Testis (tissue), 5 donors: Measurements from ENCODE around the gene ENPP4. TPM values are rescaled to one million over a fixed set of nuclear protein-coding genes. Genes with fewer than 3 reads are reported as not detected.
"Not testable (repeated sequence)": the region's sequence is repeated elsewhere in the genome, so short reads cannot be mapped to it uniquely, and the experiment has no call there.

Experiments used
- DNase-seq: peaks from one replicate; pipeline ENCODE4 v3.0.0-alpha.2; 2019
- H3K27ac ChIP-seq, 2 donors: fragments of 200-600 bp; sonication (generic); one replicate each; pipeline ENCODE4 v1.5.1; 2019
- H3K27me3 ChIP-seq: fragments of 200-600 bp; sonication (generic); one replicate; pipeline ENCODE4 v1.5.1; 2019
- H3K36me3 ChIP-seq: fragments of 200-600 bp; sonication (generic); one replicate; pipeline ENCODE4 v1.5.1; 2017; ENCODE audit warnings: low read depth; ENCODE audit errors: missing control alignments
- H3K4me1 ChIP-seq: fragments of 200-600 bp; sonication (generic); one replicate; pipeline ENCODE4 v1.5.1; 2019
- H3K4me3 ChIP-seq, 2 donors: fragments of 200-600 bp; sonication (generic); one replicate each; pipeline ENCODE4 v1.5.1; 2017 to 2019
- H3K9me3 ChIP-seq: fragments of 200-600 bp; sonication (generic); one replicate; pipeline ENCODE4 v1.5.1; 2017
- POLR2A ChIP-seq: fragments of 450-650 bp; IDR thresholded peaks from one replicate; pipeline ENCODE4 v1.6.1; 2017; ENCODE audit warnings: antibody characterized with exemption, mild to moderate bottlenecking, moderate library complexity
- WGBS, 2 donors: methylation state at CpG; one replicate each; pipeline ENCODE4 v1.1.5; 2018; 5-methylcytosine and 5-hydroxymethylcytosine counted together
- intact Hi-C: fragments of 100-400 bp; cut with DNase I; formaldehyde crosslinking; loops from one replicate; pipeline ENCODE4 v1.15.1; 2023; ENCODE audit warnings: low total_unique reads
- long read RNA-seq, 2 donors: transcript quantifications; one replicate each; lab custom pipeline, GENCODE V29; 2026
- polyA plus RNA-seq: library from polyadenylated mRNA; stranded (reverse); fragments of 350-450 nt; fragmentation: Illumina TruSeq; extraction: RNeasy Lipid Tissue Mini Kit (QIAGEN cat#74804); gene quantifications from one replicate; pipeline ENCODE4 v1.2.3, GENCODE V29; 2014; ENCODE audit warnings: low read depth, low replicate concordance; ENCODE audit not compliant: insufficient read depth
- total RNA-seq, 2 donors: library from RNA; depleted of rRNA; stranded (reverse); fragments of >200 nt; gene quantifications; one replicate each; pipeline ENCODE4 v1.2.3, GENCODE V29; 2016
- TF ChIP-seq, protein P1 (sequence below), 3 experiments: fragments of 450-650 bp in 2 of 3; fragments of 200-600 bp in 1 of 3; sonication (generic) in 1 of 3; IDR thresholded peaks; one replicate each; pipeline ENCODE4 v1.5.1; 2016 to 2019; ENCODE audit warnings: antibody characterized with exemption in 3 of 3, mild to moderate bottlenecking in 2 of 3, moderate library complexity in 1 of 3

Gene ENPP4
- total RNA-seq: 10 to 100 TPM; 21.1 to 23.1 TPM
- polyA plus RNA-seq: 13.0 TPM
- long read RNA-seq, donor 1, full-length matches to known transcripts: 4 of 4 reads
- long read RNA-seq, donor 1, partial matches to known transcripts: 0 of 4 reads
- long read RNA-seq, donor 1, other reads (novel, unspliced or antisense): 0 of 4 reads
- long read RNA-seq, donor 2, full-length matches to known transcripts: 2 of 2 reads
- long read RNA-seq, donor 2, partial matches to known transcripts: 0 of 2 reads
- long read RNA-seq, donor 2, other reads (novel, unspliced or antisense): 0 of 2 reads

GRCh38 chr6:46129629-46130511 lies at the start of gene ENPP4:
TSS of gene ENPP4 (plus strand) at chr6:46129989. CDS start at chr6:46139584, 9,595 bp downstream.
- 1% methylated on average over 34 to 61 of the region's 61 CpGs for WGBS, 2 donors
- TF ChIP-seq, protein P1, sequence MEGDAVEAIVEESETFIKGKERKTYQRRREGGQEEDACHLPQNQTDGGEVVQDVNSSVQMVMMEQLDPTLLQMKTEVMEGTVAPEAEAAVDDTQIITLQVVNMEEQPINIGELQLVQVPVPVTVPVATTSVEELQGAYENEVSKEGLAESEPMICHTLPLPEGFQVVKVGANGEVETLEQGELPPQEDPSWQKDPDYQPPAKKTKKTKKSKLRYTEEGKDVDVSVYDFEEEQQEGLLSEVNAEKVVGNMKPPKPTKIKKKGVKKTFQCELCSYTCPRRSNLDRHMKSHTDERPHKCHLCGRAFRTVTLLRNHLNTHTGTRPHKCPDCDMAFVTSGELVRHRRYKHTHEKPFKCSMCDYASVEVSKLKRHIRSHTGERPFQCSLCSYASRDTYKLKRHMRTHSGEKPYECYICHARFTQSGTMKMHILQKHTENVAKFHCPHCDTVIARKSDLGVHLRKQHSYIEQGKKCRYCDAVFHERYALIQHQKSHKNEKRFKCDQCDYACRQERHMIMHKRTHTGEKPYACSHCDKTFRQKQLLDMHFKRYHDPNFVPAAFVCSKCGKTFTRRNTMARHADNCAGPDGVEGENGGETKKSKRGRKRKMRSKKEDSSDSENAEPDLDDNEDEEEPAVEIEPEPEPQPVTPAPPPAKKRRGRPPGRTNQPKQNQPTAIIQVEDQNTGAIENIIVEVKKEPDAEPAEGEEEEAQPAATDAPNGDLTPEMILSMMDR (IDR thresholded peaks at IDR 0.05): peak in 2 of 3 experiments; percentile 10 to 23
- TF ChIP-seq POLR2A: peak; percentile 45
- intact Hi-C loops: no loop called here
- H3K4me1 ChIP-seq: peaks cover 4% of the 10 kb centered on the region
- peak; percentile 92 for DNase-seq
- H3K27me3 ChIP-seq: no peaks in the 10 kb centered on the region
- no peaks in the 10 kb centered on the region for H3K9me3 ChIP-seq
- H3K27ac ChIP-seq: peak within 1 kb of the TSS; percentile 85 to 90
- peak within 1 kb of the TSS; percentile 74 to 92 for H3K4me3 ChIP-seq
- H3K36me3 ChIP-seq: no peaks in the 10 kb centered on the region

DNA sequence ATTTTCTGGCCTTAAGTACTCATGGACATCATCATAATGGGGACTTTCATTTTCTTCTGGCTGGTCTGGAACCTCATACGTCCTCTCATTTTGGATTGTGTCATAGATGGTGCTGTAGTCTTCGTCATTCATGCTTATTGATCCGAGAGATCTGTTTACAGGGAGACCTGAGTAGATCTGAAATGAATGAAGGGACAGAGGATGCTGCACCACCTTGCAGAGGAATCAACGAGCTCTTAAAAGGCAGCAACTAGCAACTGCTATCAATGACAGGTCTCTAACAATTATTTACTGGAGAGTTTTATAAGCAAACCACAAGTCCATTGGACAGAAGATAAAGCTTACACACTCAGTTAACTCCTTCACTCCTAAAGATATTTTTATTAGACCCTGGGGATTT lies 49.7 kb upstream of the ENPP4 start:
- H3K27me3 ChIP-seq: no peaks in the 10 kb centered on the region
- no peaks in the 10 kb centered on the region for H3K36me3 ChIP-seq
- H3K27ac ChIP-seq: no peak overlapping the region
- no peak for TF ChIP-seq POLR2A
- TF ChIP-seq, protein P1 (IDR thresholded peaks at IDR 0.05): no peak
- H3K9me3 ChIP-seq: no peaks in the 10 kb centered on the region
- intact Hi-C loops: loop anchor here (10.0 kb wide), 1 partner anchor 335 kb away; no protein-coding TSS in a partner anchor
- no peak for DNase-seq
- 83 to 92% methylated on average over 4 of the region's 4 CpGs for WGBS, 2 donors
- no peaks in the 10 kb centered on the region for H3K4me1 ChIP-seq
- H3K4me3 ChIP-seq: no peak overlapping the region

GRCh38 chr6:46085688-46086087 lies 44.1 kb upstream of the ENPP4 start:
- not testable (repeated sequence) for H3K36me3 ChIP-seq, H3K9me3 ChIP-seq, H3K4me3 ChIP-seq, DNase-seq, H3K27ac ChIP-seq, H3K27me3 ChIP-seq, H3K4me1 ChIP-seq
- 79 to 91% methylated on average over 2 to 10 of the region's 10 CpGs for WGBS, 2 donors
- intact Hi-C loops: loop anchor here (10.0 kb wide), 1 partner anchor 329 kb away; no protein-coding TSS in a partner anchor

GRCh38 chr6:46090115-46091079 lies 39.4 kb upstream of the ENPP4 start:
- Histone ChIP-seq H3K4me1 (no peaks in the 10 kb centered on the region), H3K9me3 (no peaks in the 10 kb centered on the region), H3K4me3 (no peak overlapping the region), H3K27me3 (no peaks in the 10 kb centered on the region), H3K27ac (no peak overlapping the region), H3K36me3 (no peaks in the 10 kb centered on the region)
- intact Hi-C loops: no loop called here
- WGBS, 2 donors: 39% methylated on average over 10 of the region's 10 CpGs
- TF ChIP-seq POLR2A: no peak
- TF ChIP-seq, protein P1 (IDR thresholded peaks at IDR 0.05): peak; percentile 74 to 84 (median 79)
- DNase-seq: peak; percentile 75
